Neural progenitor cell (in vitro differentiated cells): ENCODE measurements around the gene ZNF483.
"Not testable (repeated sequence)": the region's sequence is repeated elsewhere in the genome, so short reads cannot be mapped to it uniquely, and the experiment has no call there.

Experiments used
- CTCF ChIP-seq: fragments of 200-600 bp; sonication (generic); IDR thresholded peaks from 2 replicates; pipeline ENCODE4 v1.5.1; 2017; ENCODE audit warnings: antibody characterized with exemption, mild to moderate bottlenecking
- EZH2 ChIP-seq: fragments of 200-600 bp; sonication (generic); IDR thresholded peaks from 2 replicates; pipeline ENCODE4 v1.6.1; 2017; ENCODE audit warnings: antibody characterized with exemption, mild to moderate bottlenecking, moderate library complexity
- EZH2phosphoT487 ChIP-seq: fragments of 200-600 bp; sonication (generic); IDR thresholded peaks from 2 replicates; pipeline ENCODE4 v1.6.1; 2017; ENCODE audit warnings: antibody characterized with exemption

GRCh38 chr9:111568127-111568526, 43.1 kb downstream of the ZNF483 start:
- not testable (repeated sequence) for TF ChIP-seq CTCF, EZH2, EZH2phosphoT487
